D721Med (cell line): ENCODE measurements around the gene PGAP3.

Experiments used
- DNase-seq: peaks from one replicate; pipeline ENCODE4 v3.0.0; 2011; ENCODE audit warnings: low spot score; ENCODE audit not compliant: insufficient read length
- FAIRE-seq: peaks from 2 replicates; lab custom pipeline; 2011; peaks lifted over from hg19 to GRCh38; lab: Jason Lieb, UNC
- TF ChIP-seq, protein P1 (sequence below): IDR thresholded peaks from 2 replicates; pipeline ENCODE4 v1.5.1; 2012; ENCODE audit warnings: mild to moderate bottlenecking, control low read depth; ENCODE audit not compliant: insufficient read depth; ENCODE audit errors: missing control alignments

PGAP3 gene

DNA sequence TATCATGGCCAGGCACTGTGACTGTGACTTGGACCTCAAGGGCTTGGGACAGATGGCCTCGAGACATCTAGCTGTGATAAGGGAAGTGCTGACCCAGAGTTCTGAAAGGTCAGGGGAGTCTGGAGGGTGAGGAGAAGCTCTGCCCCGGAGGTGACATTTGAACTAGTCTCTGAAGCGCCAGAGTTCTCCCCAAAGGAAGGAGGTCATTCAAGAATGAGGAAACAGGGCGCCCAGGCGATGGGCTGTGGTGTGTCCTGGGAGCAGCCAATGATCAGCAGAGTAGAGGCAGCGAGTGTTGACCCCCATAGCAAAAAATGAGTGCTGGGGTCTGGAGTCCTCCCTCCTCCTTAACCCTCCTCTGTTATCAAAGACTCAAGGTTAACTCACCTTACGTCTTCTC, 46.0 kb downstream of the PGAP3 start:
- DNase-seq (no peak), FAIRE-seq (no peak)
- TF ChIP-seq, protein P1, sequence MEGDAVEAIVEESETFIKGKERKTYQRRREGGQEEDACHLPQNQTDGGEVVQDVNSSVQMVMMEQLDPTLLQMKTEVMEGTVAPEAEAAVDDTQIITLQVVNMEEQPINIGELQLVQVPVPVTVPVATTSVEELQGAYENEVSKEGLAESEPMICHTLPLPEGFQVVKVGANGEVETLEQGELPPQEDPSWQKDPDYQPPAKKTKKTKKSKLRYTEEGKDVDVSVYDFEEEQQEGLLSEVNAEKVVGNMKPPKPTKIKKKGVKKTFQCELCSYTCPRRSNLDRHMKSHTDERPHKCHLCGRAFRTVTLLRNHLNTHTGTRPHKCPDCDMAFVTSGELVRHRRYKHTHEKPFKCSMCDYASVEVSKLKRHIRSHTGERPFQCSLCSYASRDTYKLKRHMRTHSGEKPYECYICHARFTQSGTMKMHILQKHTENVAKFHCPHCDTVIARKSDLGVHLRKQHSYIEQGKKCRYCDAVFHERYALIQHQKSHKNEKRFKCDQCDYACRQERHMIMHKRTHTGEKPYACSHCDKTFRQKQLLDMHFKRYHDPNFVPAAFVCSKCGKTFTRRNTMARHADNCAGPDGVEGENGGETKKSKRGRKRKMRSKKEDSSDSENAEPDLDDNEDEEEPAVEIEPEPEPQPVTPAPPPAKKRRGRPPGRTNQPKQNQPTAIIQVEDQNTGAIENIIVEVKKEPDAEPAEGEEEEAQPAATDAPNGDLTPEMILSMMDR = no peak

- TF ChIP-seq, protein P1 = no peak
- FAIRE-seq (no peak), DNase-seq (no peak)
Observed at GRCh38 chr17:39641097-39641496, 46.8 kb downstream of the PGAP3 start.

DNA sequence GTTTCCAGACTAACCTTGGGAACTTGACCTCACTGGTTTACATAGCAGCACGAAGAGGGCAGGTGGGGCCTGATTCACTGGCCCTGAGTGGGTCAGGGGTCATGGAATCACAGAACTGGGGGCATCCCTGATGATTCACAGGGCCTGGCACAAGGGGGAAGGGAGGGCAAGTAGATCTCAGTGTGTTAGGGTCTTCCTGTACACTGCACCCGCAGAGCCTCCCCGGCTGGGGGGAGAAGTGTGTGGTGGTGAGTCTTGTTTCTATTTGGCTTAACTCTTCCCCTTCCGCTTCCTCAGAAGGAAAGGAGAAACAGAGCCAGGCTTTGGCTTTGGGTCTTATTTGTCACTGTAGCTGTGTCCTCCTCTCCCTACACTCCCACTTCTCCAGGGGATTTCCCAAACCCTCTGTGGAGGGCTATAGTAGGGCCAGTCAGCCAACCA, 47.2 kb downstream of the PGAP3 start:
- TF ChIP-seq, protein P1 = no peak
- FAIRE-seq = no peak

DNA sequence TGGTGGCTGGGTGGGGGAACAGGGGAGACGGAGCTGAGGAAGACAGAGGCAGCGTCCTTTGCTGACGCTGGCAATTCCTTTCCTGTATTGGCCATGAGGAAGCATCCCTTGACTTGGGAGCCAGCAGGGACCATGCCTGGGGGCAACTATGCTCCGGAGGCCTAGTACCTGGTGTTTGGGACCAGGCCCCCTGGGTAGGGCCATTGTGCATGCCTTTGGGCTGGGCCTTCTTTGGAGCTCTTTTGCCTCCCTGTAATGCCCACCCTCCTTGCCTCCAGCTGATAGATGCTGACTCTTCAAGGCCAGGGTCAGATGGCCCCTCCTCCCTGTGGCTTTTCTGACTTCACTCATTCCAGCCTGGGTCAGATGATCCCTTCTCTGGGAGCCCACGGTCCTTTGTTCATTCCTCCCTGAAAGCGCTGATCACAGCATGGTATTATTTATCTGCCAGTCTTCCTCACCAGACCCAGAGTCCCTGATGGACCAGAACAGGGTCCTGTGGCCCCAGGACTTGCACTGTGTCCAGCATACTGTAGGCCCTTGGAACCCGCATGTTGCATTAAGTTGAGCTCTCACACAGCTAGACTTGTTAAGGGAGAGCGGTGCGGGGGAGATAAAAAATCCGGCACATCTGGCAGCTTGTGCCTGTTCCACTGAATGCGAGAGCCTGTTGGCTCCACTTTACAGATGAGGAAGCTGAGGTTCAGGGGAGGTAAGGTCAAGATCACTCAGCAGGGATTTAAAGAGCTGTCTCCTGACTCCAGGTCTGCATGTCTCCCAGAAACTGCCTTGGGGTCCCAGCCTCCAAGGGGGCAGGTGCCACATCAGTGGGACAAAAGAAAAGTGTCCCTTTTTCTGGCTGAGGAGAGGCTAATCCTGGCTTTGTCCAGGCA, 48.0 kb downstream of the PGAP3 start:
- DNase-seq = no peak
- no peak for FAIRE-seq
- TF ChIP-seq, protein P1 = no peak

More for the DNA sequence above, 47.2 kb downstream of the PGAP3 start:
- no peak for DNase-seq

- no peak for FAIRE-seq
- no peak for DNase-seq
- TF ChIP-seq, protein P1 = no peak
Observed at GRCh38 chr17:39639043-39639442, 48.8 kb downstream of the PGAP3 start.

GRCh38 chr17:39638317-39638716, 49.5 kb downstream of the PGAP3 start:
- TF ChIP-seq, protein P1 = no peak
- no peak for DNase-seq
- no peak for FAIRE-seq
